Stimulated activated naive CD4-positive, alpha-beta T cell (primary cell): ENCODE measurements around the gene KBTBD7.

Experiments
- DNase-seq, 6 experiments: peaks; one replicate each; lab custom pipeline; 2025; lab: John Stamatoyannopoulos, UW

KBTBD7 gene, protein sequence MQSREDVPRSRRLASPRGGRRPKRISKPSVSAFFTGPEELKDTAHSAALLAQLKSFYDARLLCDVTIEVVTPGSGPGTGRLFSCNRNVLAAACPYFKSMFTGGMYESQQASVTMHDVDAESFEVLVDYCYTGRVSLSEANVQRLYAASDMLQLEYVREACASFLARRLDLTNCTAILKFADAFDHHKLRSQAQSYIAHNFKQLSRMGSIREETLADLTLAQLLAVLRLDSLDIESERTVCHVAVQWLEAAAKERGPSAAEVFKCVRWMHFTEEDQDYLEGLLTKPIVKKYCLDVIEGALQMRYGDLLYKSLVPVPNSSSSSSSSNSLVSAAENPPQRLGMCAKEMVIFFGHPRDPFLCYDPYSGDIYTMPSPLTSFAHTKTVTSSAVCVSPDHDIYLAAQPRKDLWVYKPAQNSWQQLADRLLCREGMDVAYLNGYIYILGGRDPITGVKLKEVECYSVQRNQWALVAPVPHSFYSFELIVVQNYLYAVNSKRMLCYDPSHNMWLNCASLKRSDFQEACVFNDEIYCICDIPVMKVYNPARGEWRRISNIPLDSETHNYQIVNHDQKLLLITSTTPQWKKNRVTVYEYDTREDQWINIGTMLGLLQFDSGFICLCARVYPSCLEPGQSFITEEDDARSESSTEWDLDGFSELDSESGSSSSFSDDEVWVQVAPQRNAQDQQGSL

DNA sequence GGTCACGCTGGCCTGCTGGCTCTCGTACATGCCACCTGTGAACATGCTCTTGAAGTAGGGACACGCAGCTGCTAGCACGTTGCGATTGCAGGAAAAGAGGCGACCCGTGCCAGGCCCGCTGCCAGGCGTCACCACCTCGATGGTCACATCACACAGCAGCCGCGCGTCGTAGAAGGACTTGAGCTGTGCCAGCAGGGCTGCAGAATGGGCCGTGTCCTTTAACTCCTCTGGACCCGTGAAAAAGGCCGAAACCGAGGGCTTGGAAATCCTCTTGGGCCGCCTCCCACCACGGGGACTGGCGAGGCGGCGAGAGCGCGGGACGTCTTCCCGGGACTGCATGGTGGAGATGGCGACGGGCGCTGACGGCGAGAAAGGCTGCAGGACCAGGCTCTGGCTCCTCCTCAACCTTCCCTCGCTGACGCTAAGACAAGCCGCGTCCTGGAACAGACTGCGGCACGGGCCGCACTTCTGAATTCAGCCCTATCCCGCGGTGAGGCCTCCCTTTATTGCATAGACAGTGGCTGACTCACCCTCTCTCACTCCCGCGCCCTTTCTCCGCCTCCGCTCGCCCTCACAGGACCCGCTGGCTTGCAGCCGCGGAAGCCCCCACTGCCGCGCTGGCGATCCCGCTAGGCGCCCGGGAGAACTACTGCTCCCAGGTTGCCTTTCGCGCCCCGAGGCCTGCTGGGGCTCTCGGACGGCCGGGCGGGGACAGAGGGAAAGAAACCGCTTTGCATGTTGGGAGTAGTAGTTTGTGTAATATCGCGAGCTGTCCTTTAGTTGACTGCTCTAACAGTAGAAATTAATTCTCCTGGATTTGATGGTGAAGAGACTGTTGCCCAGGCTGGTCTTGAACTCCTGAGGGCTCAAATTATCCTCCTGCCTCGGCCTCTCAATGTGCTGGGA, at the start of gene KBTBD7:
Gene KBTBD7, minus strand, starts transcription at position 651 of the 906 bp plus-strand sequence. Its CDS starts 312 bp downstream, at position 339.
- peak; percentile 72 to 85 (median 82) for DNase-seq

DNA sequence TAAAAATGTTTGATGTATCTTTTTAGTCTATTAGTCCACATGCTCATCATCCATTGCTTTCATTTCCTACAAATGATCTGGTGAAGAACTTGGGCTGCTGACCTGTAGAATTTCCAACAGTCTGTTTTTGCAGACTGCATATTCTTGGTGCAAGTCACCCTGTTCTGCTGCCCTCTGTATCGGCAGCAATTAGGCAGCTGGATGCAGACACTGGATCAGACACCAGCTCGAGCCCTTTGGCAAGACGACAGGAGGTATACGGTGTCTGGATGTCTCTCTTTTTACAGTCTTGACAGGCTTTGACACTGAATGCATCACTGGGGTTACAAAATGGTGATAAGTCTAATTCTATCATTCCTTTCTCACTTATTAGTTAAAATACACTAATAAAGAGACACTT, 47.3 kb upstream of the KBTBD7 start:
- DNase-seq = no peak

DNA sequence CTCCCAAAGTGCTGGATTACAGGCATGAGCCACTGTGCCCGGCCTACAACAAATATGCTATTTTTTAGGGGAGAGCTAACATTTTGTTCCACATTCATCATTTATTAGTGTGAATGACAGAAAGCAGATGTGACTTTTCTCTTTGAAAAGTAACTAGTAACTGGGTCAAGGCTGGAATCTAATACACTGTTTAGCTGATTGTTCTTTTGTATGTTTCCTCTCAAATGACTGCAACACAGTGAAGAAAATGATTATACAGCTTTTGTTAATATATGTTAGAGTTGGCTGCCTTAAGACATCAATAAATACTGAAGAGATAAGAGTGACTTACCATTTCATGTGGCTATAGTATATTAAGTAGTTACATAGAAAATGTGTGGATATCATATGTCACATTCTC, 42.0 kb upstream of the KBTBD7 start:
- no peak for DNase-seq

DNA sequence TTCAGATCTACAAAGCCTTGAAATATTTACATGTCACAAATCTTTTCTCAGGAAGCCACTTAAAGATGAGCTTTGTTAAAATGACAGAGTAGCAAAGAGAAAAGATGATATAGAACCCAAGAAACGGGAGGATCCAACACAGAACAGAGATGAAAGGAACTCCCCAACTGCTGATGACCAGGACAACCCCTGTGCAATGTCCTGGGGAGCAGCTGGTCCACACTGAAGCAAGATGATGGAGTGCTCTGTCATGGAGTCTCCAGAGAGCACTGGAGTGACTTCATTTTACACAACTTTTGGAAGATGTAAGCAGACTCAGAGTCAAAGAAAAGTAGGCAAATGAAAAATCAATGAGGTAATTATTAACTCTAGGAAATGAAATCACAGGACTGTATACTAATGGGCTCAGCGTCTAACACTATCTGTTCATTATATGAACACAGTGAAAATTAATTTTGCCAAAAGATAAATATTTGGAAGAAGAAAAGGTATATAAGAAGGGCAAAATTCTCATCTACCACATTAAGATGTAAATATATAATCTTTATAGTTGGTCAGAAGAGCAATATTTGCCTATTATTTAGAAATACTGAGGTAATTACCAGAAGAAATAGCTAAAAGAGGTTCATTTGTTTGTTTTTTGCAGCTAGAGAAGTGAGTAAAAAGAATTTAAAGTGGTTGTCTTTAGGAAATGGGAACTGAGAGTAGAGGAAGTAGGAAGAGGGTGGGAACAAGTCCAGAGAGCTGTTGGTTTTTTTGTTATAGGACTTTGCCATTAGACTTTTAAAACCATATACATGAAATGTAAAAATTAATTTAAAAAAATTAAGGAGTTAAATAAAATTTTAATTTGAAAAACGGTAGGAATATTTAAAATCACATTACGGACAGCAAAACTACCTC, 38.5 kb upstream of the KBTBD7 start:
- DNase-seq = no peak

DNA sequence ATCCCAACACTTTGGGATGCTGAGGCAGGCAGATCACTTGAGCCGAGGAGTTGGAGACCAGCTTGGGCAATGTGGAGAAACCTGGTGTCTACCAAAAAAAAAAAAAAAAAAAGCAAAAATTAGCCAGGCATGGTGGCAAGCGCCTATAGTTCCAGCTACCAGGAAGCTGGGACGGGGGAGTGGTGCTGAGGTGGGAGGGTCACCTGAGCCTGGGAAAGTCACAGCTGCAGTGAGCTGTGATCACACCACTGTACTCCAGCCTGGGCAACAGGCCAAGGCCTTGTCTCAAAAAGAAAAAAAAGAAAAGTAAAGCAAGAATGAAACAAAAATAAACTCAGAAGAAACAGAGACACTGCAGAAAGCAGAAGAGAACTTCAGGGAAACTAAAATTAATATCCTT, 37.4 kb upstream of the KBTBD7 start:
- DNase-seq = no peak

DNA sequence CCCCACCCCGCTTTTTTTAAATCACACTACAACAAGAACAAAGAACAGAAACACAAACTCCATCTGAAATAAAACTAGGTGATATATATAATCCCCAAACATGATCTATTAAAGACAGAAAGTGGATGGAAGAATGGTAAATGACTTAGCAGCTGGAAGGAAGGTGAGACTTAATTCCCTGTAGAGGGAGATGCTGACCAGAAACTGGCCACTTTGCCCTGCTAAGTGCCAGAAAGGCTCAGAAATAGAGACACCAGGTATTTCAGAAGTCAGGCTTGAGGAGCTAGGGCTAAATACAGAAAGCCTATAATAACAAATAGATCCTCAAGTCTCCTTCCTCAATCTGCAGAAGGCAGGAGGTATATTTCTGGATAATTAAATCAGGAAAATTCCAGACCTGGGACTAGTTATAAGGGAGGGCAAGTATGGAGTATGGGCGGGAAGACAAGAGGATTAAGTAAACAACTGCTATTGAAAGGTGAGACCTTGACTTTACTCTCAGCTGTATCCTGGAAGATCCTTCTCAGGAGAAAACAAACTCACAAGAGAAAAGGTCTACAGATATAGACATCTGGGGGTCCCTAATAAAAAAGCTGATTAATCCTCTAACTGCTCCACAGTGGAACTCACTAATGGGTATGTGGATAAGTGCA, 36.8 kb upstream of the KBTBD7 start:
- DNase-seq = no peak

DNA sequence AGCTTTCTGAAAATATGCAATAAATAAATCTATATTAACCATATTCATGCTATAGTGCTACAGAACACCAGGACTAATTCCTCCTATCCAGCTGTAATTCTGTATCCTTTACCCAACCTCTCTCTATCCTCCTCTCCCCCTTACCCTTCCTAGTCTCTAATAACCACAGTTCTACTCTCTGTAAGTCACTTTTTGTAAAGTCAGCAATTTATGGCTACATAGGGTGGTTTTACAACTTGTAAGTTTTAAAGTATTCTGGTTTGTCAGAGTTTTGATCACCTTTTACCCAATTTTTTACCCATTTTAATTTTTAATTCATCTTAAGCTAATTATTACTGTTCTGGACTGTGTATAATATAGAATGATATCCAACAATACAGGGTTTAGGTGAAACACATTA, 35.0 kb upstream of the KBTBD7 start:
- no peak for DNase-seq

DNA sequence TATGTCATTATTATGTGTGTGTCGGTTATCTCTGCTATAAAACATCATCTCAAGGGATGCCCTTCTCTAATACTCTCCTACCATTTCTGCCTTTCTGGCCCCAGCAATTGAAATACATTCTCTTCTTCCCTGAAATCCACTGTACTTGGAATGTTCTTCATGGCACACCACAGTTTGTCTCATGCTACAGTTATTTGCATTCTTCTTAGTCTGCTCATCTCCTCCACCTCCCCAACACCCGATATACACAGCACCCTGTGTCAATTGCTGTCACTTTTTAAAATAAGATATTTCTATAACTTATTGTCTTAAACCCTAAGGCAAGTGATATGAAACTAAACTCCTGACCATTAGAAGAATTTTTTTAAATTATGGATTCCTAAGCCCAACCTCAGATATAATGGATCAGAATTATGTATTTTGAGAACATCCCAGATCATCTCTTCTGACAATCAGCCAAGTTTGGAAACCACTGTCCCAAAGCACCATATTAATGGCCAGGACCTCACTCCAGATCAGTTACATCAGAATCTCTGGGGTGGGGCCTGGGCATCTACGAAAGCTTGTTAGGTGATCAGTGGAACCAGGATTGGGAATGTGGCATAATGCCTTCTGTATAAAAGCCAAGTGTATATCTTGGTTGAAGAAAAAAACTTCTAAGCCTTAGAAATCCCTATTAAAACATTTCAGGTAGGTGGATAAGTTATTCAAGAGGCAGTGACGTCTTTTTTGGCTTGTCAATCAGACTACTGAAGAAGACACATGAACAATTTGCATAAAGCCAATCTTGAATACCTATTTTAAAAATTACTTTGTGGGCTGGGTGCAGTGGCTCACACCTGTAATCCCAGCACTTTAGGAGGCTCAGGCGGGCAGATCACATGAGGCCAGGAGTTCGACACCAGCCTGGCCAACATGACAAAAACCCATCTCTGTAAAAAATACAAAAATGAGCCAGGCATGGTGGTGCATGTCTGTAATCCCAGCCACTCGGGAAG, 30.0 kb upstream of the KBTBD7 start:
- no peak for DNase-seq

DNA sequence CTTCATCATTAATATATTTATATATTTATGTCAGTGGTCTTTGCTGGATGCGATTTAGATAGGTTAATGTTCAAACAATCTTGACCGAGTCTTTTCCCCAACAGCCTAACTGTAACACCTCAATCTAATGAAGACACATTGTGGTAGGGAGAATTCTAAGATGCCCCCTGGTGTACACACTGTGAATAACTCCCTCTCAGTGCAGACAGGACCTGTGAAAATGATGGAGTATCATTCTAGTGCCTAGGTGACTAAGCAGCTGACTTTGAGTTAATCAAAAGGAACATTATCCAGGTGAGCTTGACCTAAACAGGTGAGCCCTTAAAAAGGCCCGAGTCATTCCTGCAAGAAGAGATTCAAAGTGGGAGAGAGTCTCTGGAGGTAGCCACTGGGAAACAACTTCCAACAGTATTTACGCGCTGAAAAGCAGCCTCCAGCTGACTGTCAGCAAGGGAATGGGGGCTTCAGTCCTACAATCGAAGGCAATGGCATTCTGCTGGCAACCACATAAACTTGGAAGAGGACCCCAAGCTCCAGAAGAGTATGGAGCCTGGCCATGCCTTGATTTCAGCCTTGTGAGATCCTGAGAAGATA, 28.0 kb upstream of the KBTBD7 start:
- peak in 5 of 6 experiments; percentile 6 to 61 (median 32) for DNase-seq

DNA sequence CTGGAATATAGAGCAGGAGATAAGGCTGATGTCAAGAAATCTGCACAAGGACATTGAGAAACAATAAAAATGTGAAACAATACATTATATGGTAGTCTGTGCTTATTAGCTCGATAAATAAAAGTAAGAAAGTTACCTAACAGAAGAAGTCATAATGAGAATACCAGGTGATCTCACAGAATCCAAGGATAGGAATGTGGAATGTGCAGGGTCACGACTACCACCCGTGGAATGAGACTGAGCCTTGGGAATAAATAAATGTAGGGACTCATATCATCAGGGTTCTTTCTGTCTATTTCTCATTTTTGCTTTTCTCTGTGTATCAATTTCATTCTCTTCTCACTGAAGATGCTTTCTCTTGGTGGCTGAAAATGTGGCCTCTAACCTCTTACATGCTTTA, 26.0 kb upstream of the KBTBD7 start:
- DNase-seq = no peak

DNA sequence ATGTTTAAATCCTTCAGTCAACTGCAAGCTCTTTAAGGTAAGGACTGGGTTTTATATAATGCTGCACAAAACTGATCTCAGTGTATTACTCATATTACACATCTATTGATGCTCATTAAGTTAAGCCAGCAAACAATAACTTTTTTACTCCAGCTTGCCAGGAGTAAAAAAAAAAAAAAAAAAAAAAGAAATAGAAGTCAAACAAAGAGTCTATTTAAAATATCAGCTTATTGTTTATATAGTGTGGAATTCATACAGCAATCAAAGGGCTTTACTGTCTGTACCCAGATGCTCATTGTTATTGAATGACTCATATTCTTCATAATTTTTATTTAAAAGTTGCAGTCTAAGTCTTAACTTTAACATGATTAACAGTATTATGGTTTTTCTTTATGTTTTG, 21.8 kb upstream of the KBTBD7 start:
- no peak for DNase-seq

DNA sequence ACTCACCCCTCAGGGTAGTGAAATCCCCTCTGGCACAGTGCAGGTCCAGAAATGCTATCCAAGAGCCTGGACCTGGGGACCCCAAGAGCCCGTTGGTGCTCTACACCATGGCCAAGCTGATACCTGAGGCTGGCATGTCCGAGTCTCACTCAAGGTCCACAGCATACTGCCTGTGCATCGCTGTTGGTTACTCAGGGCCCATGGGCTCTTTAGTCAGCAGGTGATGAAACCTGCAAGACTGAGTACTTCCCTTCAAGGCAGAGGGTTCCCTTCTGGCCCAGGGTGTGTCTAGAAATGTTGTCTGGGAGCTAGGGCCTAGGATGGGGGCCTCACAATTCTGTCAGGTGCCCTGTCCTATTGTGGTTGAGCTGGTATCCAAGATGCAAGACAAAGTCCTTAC, 19.6 kb upstream of the KBTBD7 start:
- DNase-seq = no peak

DNA sequence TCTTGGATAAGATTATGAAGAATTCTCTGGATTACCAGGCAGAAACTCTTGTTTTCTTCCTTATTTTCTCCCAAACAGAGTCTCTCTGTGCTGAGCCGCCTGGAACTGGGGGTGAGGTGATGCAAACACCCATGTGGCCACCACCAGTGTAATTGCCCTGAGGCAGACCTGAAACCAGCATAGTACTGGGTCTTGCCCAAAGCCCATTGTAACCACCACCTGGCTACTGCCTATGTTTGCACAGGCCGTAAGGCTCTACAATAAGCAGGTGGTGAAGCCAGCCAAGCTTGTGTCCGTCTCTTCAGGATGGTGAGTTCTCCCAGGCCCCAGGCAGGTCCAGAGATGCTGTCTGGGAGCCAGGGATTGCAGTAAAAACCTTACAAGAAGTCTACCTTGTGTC, 18.9 kb upstream of the KBTBD7 start:
- DNase-seq = no peak

DNA sequence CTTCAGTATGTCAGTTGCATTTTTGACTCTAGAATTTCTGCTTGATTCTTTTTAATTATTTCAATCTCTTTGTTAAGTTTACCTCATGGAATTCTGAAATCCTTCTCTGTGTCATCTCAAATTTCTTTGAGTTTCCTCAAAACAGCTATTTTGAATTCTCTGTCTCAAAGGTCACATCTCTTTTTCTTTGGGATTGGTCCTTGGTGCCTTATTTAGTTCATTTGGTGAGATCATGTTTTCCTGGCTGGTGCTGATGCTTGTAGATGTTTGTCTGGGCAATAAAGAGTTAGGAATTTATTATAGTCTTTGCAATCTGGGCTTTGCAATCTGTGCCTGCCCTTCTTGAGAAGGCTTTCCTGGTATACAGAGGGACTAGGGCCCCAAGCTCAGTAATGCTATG, 18.5 kb upstream of the KBTBD7 start:
- DNase-seq = no peak

DNA sequence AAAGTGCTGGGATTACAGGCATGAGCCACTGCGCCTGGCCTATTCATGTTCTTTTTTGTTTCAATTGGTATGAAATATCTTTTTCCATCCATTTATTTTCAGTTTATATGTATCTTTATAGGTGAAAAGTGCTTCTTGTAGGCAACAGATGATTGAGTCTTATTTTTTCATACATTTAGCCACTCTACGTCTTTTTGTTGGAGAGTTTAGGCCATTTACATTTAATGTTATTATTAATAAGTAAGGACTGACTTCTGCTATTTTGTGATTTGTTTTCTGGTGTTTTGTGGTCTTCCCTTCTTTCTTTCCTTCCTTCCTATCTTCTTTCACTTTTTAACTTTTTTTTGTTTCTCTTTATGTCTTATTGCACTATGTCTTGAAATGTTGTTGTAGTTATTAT, 16.7 kb upstream of the KBTBD7 start:
- DNase-seq = no peak

DNA sequence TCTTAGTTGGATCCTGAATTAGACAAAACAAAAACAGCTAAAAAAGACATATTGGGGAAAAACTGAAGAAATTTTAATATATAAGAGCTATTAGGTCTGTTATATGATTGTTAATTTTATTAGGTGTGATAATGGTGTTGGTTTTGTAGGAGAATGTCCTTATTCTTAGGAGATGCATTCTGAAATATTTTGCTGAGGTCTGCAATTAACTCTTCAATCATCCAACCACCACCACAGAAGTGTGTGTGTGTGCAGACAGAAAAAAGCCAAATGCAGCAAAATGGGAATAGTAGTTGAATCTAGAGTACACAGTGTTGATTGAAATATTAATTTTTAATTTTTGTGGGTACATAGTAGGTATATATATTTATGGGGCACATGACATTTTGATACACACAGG, 12.1 kb upstream of the KBTBD7 start:
- no peak for DNase-seq

DNA sequence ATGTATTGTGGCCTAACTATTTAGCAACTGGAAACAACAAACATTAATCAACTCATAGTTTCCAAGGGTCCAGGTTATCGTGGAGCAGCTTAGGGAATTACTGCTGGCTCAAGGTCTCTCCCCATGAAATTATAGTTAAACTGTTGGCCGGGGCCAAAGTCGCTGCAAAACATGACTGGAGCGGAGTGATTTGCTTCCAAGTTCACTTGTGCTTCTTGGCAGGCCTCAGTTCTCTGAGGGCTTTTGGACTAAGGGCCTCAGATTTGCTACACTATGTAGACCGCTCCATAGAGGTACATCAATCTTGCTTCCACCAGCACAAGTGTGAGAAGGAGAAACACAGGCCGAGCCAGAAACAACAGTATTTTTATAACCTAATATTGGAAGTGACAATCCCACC, 9.4 kb upstream of the KBTBD7 start:
- no peak for DNase-seq

DNA sequence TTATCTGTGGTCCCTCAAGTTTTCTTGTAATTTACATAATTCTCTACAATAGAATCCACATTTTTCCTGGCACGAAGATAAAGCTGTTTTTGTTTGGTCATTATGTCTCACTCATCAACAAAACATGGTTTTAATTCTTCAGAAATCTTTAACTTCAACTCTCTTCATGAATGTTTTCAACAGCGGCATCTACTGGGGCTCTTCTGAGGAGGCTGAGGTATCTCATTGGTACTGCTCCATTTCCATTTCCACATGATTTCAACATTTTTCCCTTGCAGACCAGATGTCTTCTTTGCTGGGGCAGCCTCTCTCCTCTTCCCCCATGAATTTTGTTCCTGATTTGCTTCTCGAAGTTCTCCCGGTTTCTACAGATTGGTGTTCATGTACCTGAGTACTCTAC, 5.8 kb upstream of the KBTBD7 start:
- no peak for DNase-seq

DNA sequence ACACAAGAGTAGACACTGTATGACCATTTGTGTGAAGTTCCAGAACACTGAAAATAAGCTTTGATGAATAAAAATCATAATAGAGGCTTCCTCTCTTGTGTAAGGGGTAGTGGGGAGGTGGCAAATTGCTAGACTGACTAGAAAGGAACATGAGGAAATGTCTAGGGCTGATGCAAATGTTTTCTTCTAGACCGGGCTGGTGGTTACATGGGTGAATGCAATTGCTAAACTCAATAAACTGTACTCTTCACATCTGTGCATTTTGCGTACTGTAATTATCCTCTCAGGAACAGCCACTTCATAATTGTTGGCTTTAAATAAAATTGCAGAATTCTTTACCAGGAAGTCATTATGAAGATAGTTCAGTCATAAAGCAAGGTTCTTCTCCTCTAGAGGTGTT, 5.2 kb upstream of the KBTBD7 start:
- no peak for DNase-seq
